ENCODE measurements around the gene ZNF485.
"Not testable (repeated sequence)": the region's sequence is repeated elsewhere in the genome, so short reads cannot be mapped to it uniquely, and the experiment has no call there.

Gene ZNF485

GRCh38 chr10:43598446-43598845, 7.8 kb upstream of the ZNF485 start:
- POLR2A ChIA-PET: interaction anchor here (0.8 kb wide), 1 partner anchor 9 kb away, joined by 3 read pairs; no protein-coding TSS in a partner anchor
- no peak overlapping the region for H3K4me3 ChIP-seq (ENCODE audit: low read depth, low read length)
- TF ChIP-seq CTCF (IDR thresholded peaks at IDR 0.05; ENCODE audit: insufficient read depth, low read length, missing control alignments): no peak
- CTCF ChIA-PET: no interaction called here
- no peak for DNase-seq (ENCODE audit: low read depth, low spot score)

GRCh38 chr10:43599333-43599732, 6.9 kb upstream of the ZNF485 start:
- TF ChIP-seq CTCF (IDR thresholded peaks at IDR 0.05; ENCODE audit: insufficient read depth, low read length, missing control alignments): no peak
- DNase-seq (ENCODE audit: low read depth, low spot score): no peak
- CTCF ChIA-PET: no interaction called here
- POLR2A ChIA-PET: no interaction called here
- H3K4me3 ChIP-seq (ENCODE audit: low read depth, low read length): no peak overlapping the region

- DNase-seq (ENCODE audit: low read depth, low spot score); H3K4me3 ChIP-seq (ENCODE audit: low read depth, low read length); POLR2A ChIA-PET; CTCF ChIA-PET: not testable (repeated sequence)
Measured at GRCh38 chr10:43601576-43601975, 4.7 kb upstream of the ZNF485 start.

GRCh38 chr10:43605850-43606322, 352 bp upstream of the ZNF485 start:
- TF ChIP-seq CTCF (IDR thresholded peaks at IDR 0.05; ENCODE audit: insufficient read depth, low read length, missing control alignments): no peak
- H3K4me3 ChIP-seq (ENCODE audit: low read depth, low read length): peak overlapping the region; percentile 79
- DNase-seq (ENCODE audit: low read depth, low spot score): no peak
- ChIA-PET POLR2A (no interaction called here), CTCF (no interaction called here)

GRCh38 chr10:43607199-43607573, 948 bp downstream of the ZNF485 start:
- POLR2A ChIA-PET: interaction anchor here (0.9 kb wide), 1 partner anchor 9 kb away, joined by 3 read pairs; no protein-coding TSS in a partner anchor
- peak overlapping the region; percentile 79 for H3K4me3 ChIP-seq (ENCODE audit: low read depth, low read length)
- CTCF ChIA-PET: no interaction called here
- TF ChIP-seq CTCF (IDR thresholded peaks at IDR 0.05; ENCODE audit: insufficient read depth, low read length, missing control alignments): no peak
- DNase-seq (ENCODE audit: low read depth, low spot score): no peak

- no peak overlapping the region for H3K4me3 ChIP-seq (ENCODE audit: low read depth, low read length)
- no peak for TF ChIP-seq CTCF (IDR thresholded peaks at IDR 0.05; ENCODE audit: insufficient read depth, low read length, missing control alignments)
- ChIA-PET CTCF (no interaction called here), POLR2A (no interaction called here)
- DNase-seq (ENCODE audit: low read depth, low spot score): no peak
Measured at GRCh38 chr10:43610636-43611035, 4.4 kb downstream of the ZNF485 start.

- TF ChIP-seq CTCF (IDR thresholded peaks at IDR 0.05; ENCODE audit: insufficient read depth, low read length, missing control alignments): no peak
- POLR2A ChIA-PET: no interaction called here
- no peak for DNase-seq (ENCODE audit: low read depth, low spot score)
- no peak overlapping the region for H3K4me3 ChIP-seq (ENCODE audit: low read depth, low read length)
- CTCF ChIA-PET: no interaction called here
Measured at GRCh38 chr10:43616697-43617370, 10.6 kb downstream of the ZNF485 start.

Measured in AG04449 (cell line).